Right atrium auricular region (tissue), 2 donors: ENCODE measurements around the gene SNX27. TPM values are rescaled to one million over a fixed set of nuclear protein-coding genes. Genes with fewer than 3 reads are reported as not detected.
A peak's percentile ranks its signal among the peaks of the same experiment; 100 is the strongest.
"Not testable (repeated sequence)": the region's sequence is repeated elsewhere in the genome, so short reads cannot be mapped to it uniquely, and the experiment has no call there.

Experiments
- DNase-seq: peaks from one replicate; pipeline ENCODE4 v3.0.0-alpha.2; 2019; ENCODE audit warnings: low spot score
- H3K27ac ChIP-seq, 2 donors: fragments of 200-600 bp; sonication (generic); 1 replicate in 1 of 2; 2 replicates in 1 of 2; pipeline ENCODE4 v1.5.1; 2016 to 2019
- H3K27me3 ChIP-seq, 2 donors: fragments of 200-600 bp; sonication (generic); one replicate each; pipeline versions ENCODE4 v1.5.1 to v1.6.0; 2017 to 2019
- H3K36me3 ChIP-seq: fragments of 200-600 bp; sonication (generic); one replicate; pipeline ENCODE4 v1.5.1; 2016
- H3K4me1 ChIP-seq, 2 donors: fragments of 200-600 bp; sonication (generic); one replicate each; pipeline versions ENCODE4 v1.5.1 to v1.6.0; 2017 to 2019
- H3K4me3 ChIP-seq, 2 donors: fragments of 200-600 bp; sonication (generic); 1 replicate in 1 of 2; 2 replicates in 1 of 2; pipeline ENCODE4 v1.5.1; 2017 to 2019; ENCODE audit warnings: mild to moderate bottlenecking in 1 of 2, moderate library complexity in 1 of 2
- H3K9me3 ChIP-seq, 2 donors: fragments of 200-600 bp; sonication (generic); one replicate each; pipeline ENCODE4 v1.5.1; 2019
- CTCF ChIP-seq, 2 donors: fragments of 200-600 bp; sonication (generic); IDR thresholded peaks; one replicate each; pipeline ENCODE4 v1.5.1; 2019; ENCODE audit warnings: antibody characterized with exemption in 2 of 2
- total RNA-seq, 2 donors: library from RNA; depleted of rRNA; stranded (reverse); fragments of >200 nt; gene quantifications; one replicate each; pipeline ENCODE4 v1.1.0, GENCODE V29; 2016

Gene SNX27
- total RNA-seq, 2 donors from 2014 or later, result 25.2 to 25.8 TPM

DNA sequence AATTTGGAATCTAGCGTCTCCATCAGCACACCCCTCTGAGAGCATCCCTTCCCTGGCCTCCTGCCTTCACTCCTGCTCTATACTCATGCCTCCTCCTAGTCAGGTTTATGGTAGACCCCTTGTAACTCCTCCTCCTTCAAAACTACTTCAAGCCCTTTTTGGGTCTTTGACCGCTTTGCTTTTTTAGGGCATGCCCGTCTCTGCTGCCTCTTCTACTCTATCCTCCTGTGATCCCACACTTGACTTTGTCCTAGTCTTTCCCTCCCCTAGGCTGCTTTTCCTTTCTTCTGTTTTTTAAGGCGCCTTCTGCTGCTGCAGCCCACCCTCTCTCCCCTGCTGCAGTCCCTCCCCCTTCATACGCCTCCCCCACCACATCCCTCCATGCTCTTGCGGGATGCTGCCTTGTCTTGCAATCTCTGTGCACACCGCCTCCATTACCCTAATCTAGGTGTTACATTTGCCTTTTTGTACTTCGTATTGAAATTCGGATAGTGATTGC, 1.5 kb downstream of the SNX27 start:
- no peak for DNase-seq
- H3K36me3 ChIP-seq, result no peaks in the 10 kb centered on the region
- H3K4me1 ChIP-seq, result peaks cover 0 to 27% of the 10 kb centered on the region in 2 donors
- no peaks in the 10 kb centered on the region for H3K9me3 ChIP-seq
- peak overlapping the region; percentile 95 for H3K27ac ChIP-seq
- H3K27me3 ChIP-seq, result no peaks in the 10 kb centered on the region
- TF ChIP-seq CTCF (IDR thresholded peaks at IDR 0.05), result no peak
- H3K4me3 ChIP-seq, result peak overlapping the region; percentile 83 to 95

DNA sequence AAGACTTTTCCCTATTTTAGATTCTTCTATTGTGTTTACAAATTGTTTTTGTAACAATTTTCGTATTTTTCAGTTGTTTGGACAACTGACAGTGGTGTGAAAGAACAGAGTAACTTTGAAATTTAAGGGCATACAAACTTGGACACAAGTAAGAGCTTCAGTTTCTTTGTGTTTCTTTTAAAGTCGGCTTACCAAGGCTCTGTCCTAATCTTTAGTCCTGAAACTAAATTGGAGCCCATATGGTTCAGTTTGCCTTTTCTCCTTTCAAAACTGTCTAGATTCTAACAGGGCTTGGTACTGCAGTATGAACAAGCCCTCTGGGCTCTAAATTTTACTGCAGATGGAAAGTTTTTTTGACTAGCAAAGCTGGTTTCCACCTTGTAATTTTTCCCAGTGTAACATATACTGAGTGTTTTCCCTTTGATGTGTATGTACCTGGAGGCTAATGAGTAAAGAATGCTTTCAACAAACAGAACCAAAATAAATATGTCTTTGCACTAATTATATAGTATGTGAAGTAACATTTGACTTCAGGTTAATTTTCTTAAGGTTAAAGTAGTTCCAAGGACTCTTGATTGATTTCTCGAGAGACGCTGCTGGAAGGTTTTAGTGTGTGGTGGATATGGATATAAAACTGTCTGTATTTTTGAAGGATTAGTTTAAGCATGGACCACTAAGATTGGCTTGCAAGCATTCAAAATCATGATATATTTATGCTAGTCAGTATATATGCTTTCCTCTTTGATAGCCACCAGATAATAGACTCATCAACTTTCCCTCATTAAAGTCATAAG, 4.1 kb downstream of the SNX27 start:
- Histone ChIP-seq H3K27ac (no peak overlapping the region), H3K36me3 (no peaks in the 10 kb centered on the region), H3K27me3 (no peaks in the 10 kb centered on the region), H3K4me3 (no peak overlapping the region), H3K9me3 (no peaks in the 10 kb centered on the region), H3K4me1 (peaks cover 0 to 45% of the 10 kb centered on the region in 2 donors)
- no peak for TF ChIP-seq CTCF (IDR thresholded peaks at IDR 0.05)
- no peak for DNase-seq

DNA sequence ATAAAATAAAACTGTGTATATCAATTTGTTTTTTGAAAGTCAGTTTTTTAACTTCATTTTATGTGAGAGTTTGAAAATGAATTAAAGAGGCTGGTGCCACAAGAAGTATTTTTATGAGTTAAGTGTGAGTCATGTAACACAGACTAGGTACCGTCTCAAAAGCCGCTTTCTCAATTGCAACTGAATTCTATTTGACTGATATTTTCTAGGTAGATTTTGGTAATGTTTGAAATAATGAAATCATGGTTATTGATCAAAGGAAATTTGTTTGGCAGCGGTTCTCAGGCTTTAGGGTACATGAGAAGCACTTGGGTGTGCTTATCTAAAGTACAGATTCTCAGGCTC, 4.6 kb downstream of the SNX27 start:
- no peak for TF ChIP-seq CTCF (IDR thresholded peaks at IDR 0.05)
- no peaks in the 10 kb centered on the region for H3K36me3 ChIP-seq
- H3K9me3 ChIP-seq, result no peaks in the 10 kb centered on the region
- peaks cover 0 to 45% of the 10 kb centered on the region in 2 donors for H3K4me1 ChIP-seq
- no peak overlapping the region for H3K27ac ChIP-seq
- no peaks in the 10 kb centered on the region for H3K27me3 ChIP-seq
- no peak overlapping the region for H3K4me3 ChIP-seq
- no peak for DNase-seq

- H3K36me3 ChIP-seq, result no peaks in the 10 kb centered on the region
- H3K27me3 ChIP-seq, result no peaks in the 10 kb centered on the region
- TF ChIP-seq CTCF (IDR thresholded peaks at IDR 0.05), result no peak
- no peak overlapping the region for H3K27ac ChIP-seq
- no peak for DNase-seq
- peaks cover 0 to 40% of the 10 kb centered on the region in 2 donors for H3K4me1 ChIP-seq
- H3K4me3 ChIP-seq, result no peak overlapping the region
- H3K9me3 ChIP-seq, result no peaks in the 10 kb centered on the region
Observed at GRCh38 chr1:151618003-151618402, 6.2 kb downstream of the SNX27 start.

DNA sequence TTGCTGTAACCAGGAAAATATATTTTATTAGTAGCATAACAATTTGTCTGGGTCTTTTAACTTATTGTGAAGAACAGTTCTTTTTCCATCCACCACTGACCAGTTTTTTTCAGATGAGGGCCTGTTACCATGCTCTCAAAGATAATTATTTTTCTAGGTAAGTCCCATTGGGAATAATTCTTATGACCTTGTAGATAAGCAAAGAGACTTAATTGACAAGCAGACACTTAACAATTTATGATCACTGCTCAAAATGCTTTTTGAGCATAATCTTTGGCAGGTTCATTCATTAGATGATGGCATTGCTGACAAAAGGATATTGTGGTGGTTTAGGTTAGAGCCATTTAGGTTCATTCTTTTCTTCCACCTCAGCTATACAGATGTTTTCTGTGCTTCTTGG, 6.6 kb downstream of the SNX27 start:
- Histone ChIP-seq H3K27me3 (no peaks in the 10 kb centered on the region), H3K4me1 (peaks cover 0 to 35% of the 10 kb centered on the region in 2 donors), H3K9me3 (no peaks in the 10 kb centered on the region), H3K4me3 (no peak overlapping the region), H3K36me3 (no peaks in the 10 kb centered on the region), H3K27ac (no peak overlapping the region)
- no peak for TF ChIP-seq CTCF (IDR thresholded peaks at IDR 0.05)
- DNase-seq, result no peak

DNA sequence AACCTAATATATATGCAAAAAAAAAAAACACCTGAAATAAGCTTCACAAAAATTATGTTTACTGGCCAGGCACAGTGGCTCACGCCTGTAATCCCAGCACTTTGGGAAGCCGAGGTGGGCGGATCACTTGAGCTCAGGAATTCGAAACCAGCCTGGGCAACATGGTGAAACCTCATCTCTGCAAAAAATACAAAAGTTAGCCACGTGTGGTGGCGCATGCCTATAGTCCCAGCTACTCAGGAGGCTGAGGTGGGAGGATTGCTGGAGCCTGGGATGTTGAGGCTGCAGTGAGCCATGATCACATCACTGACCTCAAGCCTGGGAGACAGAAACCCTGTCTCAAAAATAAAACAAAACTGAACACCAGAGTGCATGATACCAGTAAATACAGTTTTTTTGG, 7.1 kb downstream of the SNX27 start:
- H3K4me1 ChIP-seq, result peaks cover 0 to 30% of the 10 kb centered on the region in 2 donors
- H3K27ac ChIP-seq, result peak overlapping the region in 1 of 2 donors; percentile 57
- H3K9me3 ChIP-seq, result not testable (repeated sequence)

More for the DNA sequence above, 7.1 kb downstream of the SNX27 start:
- DNase-seq, H3K4me3 ChIP-seq, H3K27me3 ChIP-seq, H3K36me3 ChIP-seq: not testable (repeated sequence)
